ENCODE data around the gene RAB40C. TPM values are rescaled to one million over a fixed set of nuclear protein-coding genes. Genes with fewer than 3 reads are reported as not detected.

Gene RAB40C
- total and polyA plus RNA-seq, 9 of the 15 experiments (the other 6 are each of a cell fraction or from before 2014, with no cell fraction given) = 0.17 to 23.4 (median 8.7) TPM

DNA sequence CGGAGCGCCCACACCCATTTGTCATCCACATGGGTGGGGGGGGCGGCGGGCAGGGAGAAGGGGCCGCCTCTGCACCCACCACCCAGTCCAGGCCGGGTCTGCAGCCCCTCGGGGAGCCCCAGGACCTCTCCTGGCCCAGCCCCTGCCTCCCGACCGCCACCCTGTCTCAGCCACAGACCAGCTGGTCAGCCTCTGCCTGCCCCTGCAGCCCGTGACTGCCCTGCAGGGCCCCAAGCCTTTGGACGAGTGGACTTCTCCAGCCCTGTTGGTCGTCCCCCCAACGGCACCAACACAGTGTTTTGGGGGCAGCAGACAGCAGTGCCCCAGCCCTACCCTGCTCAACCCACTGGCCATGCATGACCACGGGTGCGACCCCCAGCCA is 28.5 kb upstream of the RAB40C start:
- Histone ChIP-seq H3K79me2 (ENCODE audit: control insufficient read depth, insufficient read depth, low read length) (no peaks in the 10 kb centered on the region), H3K9ac (ENCODE audit: insufficient read depth in 1 of 2, low read depth in 2 of 2, low read length in 2 of 2) (peak overlapping the region in 1 of 2 experiments; percentile 58; a peak in 2 of 4 replicates), H3K9me1 (ENCODE audit: control insufficient read depth, insufficient read depth, low read length) (no peaks in the 10 kb centered on the region), H3K4me1 (replicated peaks in 1 of 2; ENCODE audit: control insufficient read depth in 2 of 2, insufficient read depth in 2 of 2, low read length in 2 of 2) (peaks cover 14 to 96% of the 10 kb centered on the region in 2 experiments), H3K4me2 (ENCODE audit: insufficient read depth, low read length) (no peak overlapping the region), H4K20me1 (replicated peaks; ENCODE audit: control insufficient read depth, insufficient read depth, low read length) (no peaks in the 10 kb centered on the region), H3K27me3 (ENCODE audit: control insufficient read depth in 2 of 2, insufficient read depth in 2 of 2, low read length in 2 of 2) (peaks cover 3 to 17% of the 10 kb centered on the region in 2 experiments; a peak in 4 of 5 replicates), H3K36me3 (ENCODE audit: control insufficient read depth, insufficient read depth, low read length) (no peaks in the 10 kb centered on the region), H3K27ac (ENCODE audit: extremely low read depth, low read depth, low read length) (no peak overlapping the region), H3K9me3 (replicated peaks; ENCODE audit: control insufficient read depth, insufficient read depth, low read depth, low read length) (no peaks in the 10 kb centered on the region), H2AFZ (ENCODE audit: low read depth, low read length) (no peak overlapping the region), H3K4me3 (no peak overlapping the region)
- ATAC-seq (no peak), DNase-seq (ENCODE audit: extremely low read depth in 1 of 4, low spot score in 3 of 4) (no peak), FAIRE-seq (no peak)
- no TSS peak for BruUV-seq (replicated peaks)
- WGBS (ENCODE audit: insufficient coverage, low coverage, missing lambda C conversion rate) = 27% methylated on average over 7 of the region's 15 CpGs
- intact Hi-C loops (cut with micrococcal nuclease) (no loop called here), in situ Hi-C loops (cut with MboI) (no loop called here)
- TF ChIP-seq RBM34 (IDR thresholded peaks at IDR 0.05; ENCODE audit: borderline replicate concordance, insufficient read depth, low read length) = no peak
- TF ChIP-seq, protein P1, sequence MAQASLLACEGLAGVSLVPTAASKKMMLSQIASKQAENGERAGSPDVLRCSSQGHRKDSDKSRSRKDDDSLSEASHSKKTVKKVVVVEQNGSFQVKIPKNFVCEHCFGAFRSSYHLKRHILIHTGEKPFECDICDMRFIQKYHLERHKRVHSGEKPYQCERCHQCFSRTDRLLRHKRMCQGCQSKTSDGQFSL (CRISPR knock-in tag; IDR thresholded peaks at IDR 0.05) = 0 out of 2 replicates have a peak, but pooled peaks have one; percentile 25
- TF ChIP-seq, protein P1 (tag; IDR thresholded peaks at IDR 0.05) = no peak
- TF ChIP-seq, protein P2, sequence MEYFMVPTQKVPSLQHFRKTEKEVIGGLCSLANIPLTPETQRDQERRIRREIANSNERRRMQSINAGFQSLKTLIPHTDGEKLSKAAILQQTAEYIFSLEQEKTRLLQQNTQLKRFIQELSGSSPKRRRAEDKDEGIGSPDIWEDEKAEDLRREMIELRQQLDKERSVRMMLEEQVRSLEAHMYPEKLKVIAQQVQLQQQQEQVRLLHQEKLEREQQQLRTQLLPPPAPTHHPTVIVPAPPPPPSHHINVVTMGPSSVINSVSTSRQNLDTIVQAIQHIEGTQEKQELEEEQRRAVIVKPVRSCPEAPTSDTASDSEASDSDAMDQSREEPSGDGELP (CRISPR knock-in tag; IDR thresholded peaks at IDR 0.05; ENCODE audit: borderline replicate concordance) = 0 out of 2 replicates have a peak, but pooled peaks have one; percentile 25
- TF ChIP-seq MCM7 (IDR thresholded peaks at IDR 0.05) = no peak
- POLR2A ChIA-PET = interaction anchor here (0.6 kb wide), 1 partner anchor 165 kb away, joined by 3 read pairs; no protein-coding TSS in a partner anchor
- CTCF ChIA-PET (ENCODE audit: low intra/inter-chr PET ratio) = no interaction called here
